Stomach (tissue), 4 donors: ENCODE measurements around the gene CDADC1.

Experiments used
- EP300 ChIP-seq: sonication (generic); formaldehyde crosslinking; IDR thresholded peaks from one replicate; pipeline ENCODE4 v1.6.1; 2017; ENCODE audit warnings: antibody characterized with exemption
- POLR2A ChIP-seq, 4 donors: fragments of 450-650 bp; IDR thresholded peaks; one replicate each; pipeline ENCODE4 v1.6.1; 2016; ENCODE audit warnings: antibody characterized with exemption in 4 of 4, control low read depth in 2 of 4, mild to moderate bottlenecking in 1 of 4, moderate library complexity in 1 of 4
- POLR2AphosphoS5 ChIP-seq, 3 donors: sonication (generic); formaldehyde crosslinking; IDR thresholded peaks; one replicate each; pipeline ENCODE4 v1.6.1; 2016; ENCODE audit warnings: antibody characterized with exemption in 3 of 3
- TF ChIP-seq, protein P1 (sequence below), 7 experiments: fragments of 450-650 bp in 4 of 7; fragments of 200-600 bp in 3 of 7; sonication (generic) in 3 of 7; IDR thresholded peaks; one replicate each; pipeline ENCODE4 v1.5.1; 2016 to 2019; ENCODE audit warnings: antibody characterized with exemption in 7 of 7, control low read depth in 2 of 7, mild to moderate bottlenecking in 1 of 7

DNA sequence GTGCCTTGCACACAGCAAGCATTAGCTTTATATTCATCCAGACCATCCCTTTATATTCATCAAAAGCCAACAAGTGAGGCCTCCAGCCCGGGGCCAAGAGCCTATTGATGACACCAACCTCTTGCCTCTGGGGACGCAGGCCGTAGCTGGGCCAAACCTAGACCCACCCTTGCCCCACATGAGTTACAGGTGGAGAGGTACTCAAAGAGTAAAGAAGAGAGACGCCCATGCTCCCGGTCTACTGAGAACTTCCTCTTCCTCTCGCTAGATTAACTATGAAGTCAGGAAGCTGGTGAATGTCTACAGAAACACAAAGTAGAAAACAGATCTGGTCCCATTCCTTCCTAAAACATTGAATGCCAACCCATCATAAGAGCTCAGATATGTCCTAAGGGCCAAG is 31.4 kb upstream of the CDADC1 start:
- TF ChIP-seq, protein P1, sequence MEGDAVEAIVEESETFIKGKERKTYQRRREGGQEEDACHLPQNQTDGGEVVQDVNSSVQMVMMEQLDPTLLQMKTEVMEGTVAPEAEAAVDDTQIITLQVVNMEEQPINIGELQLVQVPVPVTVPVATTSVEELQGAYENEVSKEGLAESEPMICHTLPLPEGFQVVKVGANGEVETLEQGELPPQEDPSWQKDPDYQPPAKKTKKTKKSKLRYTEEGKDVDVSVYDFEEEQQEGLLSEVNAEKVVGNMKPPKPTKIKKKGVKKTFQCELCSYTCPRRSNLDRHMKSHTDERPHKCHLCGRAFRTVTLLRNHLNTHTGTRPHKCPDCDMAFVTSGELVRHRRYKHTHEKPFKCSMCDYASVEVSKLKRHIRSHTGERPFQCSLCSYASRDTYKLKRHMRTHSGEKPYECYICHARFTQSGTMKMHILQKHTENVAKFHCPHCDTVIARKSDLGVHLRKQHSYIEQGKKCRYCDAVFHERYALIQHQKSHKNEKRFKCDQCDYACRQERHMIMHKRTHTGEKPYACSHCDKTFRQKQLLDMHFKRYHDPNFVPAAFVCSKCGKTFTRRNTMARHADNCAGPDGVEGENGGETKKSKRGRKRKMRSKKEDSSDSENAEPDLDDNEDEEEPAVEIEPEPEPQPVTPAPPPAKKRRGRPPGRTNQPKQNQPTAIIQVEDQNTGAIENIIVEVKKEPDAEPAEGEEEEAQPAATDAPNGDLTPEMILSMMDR (IDR thresholded peaks at IDR 0.05) = no peak
- TF ChIP-seq POLR2A (IDR thresholded peaks at IDR 0.05) (no peak), EP300 (no peak), POLR2AphosphoS5 (IDR thresholded peaks at IDR 0.05) (no peak)
